HG03064 (cell line): ENCODE results near the gene OGT.
A peak's percentile ranks its signal among the peaks of the same experiment; 100 is the strongest.
"Not testable (repeated sequence)": the region's sequence is repeated elsewhere in the genome, so short reads cannot be mapped to it uniquely, and the experiment has no call there.

ENCODE experiments used
- ATAC-seq: cut with Tn5 transposase; IDR thresholded peaks from one replicate; pipeline ENCODE4 v1.9.1; 2021; ENCODE audit warnings: low read depth; ENCODE audit not compliant: unreplicated experiment

OGT gene

DNA sequence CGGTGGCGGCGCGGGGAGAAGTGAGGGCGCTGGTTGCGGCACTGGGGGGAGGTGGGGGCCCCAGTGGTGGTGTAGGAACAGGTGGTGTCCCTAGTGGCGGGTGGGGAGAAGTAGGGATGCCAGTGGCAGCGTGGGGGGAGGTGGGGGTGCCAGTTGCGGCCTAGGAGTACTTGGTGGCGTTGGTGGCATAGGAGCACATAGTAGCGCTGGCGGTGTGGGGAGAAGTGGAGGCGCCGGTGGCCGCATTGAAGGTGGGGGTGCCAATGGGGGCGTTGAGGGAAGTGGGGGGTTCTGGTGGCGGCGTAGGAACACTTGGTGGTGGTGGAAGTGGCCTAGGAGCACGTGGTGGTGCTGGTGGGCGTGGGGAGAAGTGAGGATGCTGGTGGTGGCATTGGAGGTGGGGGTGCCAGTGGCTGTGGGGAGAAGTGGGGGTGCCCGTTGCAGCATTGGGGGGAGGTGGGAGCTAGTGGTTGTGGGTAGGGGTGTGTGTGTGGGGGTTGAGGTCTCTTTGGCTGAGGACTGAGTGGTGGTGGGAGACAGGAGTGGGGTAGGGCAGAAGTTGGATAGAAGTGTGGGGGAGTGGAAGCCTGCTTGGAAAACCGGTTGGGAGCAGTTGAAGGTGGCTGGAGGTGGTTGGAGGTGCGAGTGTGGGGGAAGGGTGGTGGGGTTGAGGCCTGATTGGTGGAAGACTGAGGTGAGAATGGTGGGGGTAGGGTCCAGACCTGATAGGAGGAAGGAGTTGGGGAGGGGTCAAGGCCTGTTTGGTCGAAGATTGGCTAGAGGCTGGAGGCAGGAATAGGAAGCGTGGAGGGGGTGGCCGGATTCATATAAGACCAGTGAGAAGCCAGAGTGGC, 46.5 kb downstream of the OGT start:
- ATAC-seq = no peak

- no peak for ATAC-seq
Observed at GRCh38 chrX:71579990-71580380, 47.1 kb downstream of the OGT start.

DNA sequence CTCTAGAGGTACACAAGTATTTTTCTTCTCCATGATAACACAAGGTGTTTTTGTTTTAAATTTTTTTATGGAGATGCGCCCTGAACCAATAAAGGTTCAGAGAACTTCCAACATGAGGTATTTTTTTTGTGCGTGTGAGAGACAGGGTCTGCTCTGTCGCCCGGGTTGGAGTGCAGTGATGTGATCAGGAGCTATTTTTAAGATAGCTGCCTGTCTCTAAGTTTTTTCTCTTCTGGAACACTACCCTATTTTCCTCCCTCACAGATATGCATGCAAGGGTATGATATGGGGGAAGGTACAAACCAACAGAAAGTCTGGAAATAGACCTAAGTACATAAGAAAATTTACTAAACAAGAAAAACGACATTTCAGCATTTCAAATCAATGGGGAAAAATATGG, 48.3 kb downstream of the OGT start:
- ATAC-seq = no peak

GRCh38 chrX:71586929-71587328, 54.0 kb downstream of the OGT start:
- ATAC-seq = no peak

DNA sequence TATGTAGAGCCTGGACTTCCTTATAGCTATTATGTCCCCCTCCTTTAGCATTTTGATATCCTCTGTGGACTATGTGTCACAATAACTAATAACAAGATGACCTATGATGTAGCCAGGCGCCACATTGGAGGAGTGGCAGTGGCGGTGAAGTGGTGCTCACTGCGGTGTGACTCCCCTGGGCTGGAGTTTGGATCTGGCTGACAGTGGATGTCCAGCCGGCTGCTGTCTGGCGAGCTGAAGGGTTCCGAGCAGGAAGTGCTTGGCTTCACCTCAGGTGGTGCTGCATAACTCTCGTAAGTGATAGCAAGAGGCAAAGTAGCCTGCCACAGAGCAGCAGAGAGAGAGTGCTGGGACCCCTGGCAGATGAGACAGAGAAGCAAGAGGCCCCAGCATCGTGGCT, 60.3 kb downstream of the OGT start:
- ATAC-seq = not testable (repeated sequence)

DNA sequence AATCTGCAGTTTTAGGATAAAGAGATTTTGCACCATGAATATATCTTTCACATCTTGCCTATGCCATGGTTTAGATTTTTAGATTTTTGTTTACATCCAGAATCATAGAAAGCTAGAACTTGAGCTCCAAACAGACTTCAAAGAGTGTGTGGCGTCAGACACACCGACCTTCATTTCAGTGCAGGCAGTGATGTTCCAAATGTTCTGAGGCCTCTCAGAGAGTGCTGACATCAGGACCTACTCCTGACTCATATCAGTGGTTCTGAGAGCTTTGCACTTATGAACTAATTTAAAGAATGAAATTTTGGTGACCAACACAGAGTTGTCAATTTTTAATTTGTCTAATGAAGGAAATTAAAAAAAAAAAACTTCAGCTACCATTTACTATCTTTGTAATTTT, 67.1 kb downstream of the OGT start:
- no peak for ATAC-seq

DNA sequence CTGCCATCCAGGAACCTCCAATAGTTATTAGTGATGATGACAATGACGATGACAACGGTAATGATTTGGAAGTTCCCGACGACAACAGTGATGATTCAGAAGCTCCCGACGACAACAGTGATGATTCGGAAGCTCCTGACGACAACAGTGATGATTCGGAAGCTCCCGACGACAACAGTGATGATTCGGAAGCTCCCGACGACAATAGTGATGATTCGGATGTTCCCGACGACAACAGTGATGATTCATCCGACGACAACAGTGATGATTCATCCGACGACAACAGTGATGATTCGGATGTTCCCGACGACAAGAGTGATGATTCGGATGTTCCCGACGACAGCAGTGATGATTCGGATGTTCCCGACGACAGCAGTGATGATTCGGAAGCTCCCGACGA, 70.7 kb downstream of the OGT start:
- no peak for ATAC-seq

- ATAC-seq = no peak
Observed at GRCh38 chrX:71604141-71604540, 71.2 kb downstream of the OGT start.

GRCh38 chrX:71604796-71605568, 72.1 kb downstream of the OGT start:
- no peak for ATAC-seq

GRCh38 chrX:71606536-71607216, 73.8 kb downstream of the OGT start:
- ATAC-seq = no peak

GRCh38 chrX:71607488-71607887, 74.6 kb downstream of the OGT start:
- ATAC-seq = no peak

GRCh38 chrX:71609095-71609750, 76.3 kb downstream of the OGT start:
- no peak for ATAC-seq

DNA sequence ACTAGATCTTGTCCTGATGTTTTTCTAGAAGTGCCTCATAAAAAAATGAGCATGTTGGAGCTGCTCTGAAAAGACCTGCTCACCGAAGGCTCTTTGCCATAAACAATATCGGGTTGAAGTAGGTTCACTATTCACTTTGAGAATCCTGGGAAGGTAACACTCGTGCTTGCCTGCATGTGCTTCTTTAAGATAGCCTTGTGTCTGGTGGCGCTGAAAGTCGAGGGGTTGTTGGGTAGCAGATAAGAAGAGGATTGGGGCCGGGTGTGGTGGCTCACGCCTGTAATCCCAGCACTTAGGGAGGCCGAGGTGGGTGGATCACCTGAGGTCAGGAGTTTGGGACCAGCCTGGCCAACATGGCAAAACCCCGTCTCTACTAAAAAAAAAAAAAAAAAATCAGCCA, 78.8 kb downstream of the OGT start:
- not testable (repeated sequence) for ATAC-seq

DNA sequence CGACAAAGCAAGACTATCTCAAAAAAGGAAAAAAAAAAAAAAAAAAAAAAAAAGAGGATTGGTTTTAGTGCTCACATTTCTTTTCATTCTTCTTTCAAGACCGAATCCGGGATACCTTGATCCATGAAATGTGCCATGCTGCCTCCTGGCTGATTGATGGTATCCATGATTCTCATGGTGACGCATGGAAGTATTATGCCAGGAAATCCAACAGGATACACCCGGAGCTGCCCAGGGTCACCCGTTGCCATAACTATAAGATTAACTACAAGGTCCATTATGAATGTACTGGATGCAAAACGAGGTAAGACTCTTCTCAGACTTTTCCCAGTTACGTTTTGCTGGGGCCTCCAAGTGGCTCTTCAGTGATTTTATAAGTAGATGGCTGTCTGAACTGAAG, 79.4 kb downstream of the OGT start:
- no peak for ATAC-seq

DNA sequence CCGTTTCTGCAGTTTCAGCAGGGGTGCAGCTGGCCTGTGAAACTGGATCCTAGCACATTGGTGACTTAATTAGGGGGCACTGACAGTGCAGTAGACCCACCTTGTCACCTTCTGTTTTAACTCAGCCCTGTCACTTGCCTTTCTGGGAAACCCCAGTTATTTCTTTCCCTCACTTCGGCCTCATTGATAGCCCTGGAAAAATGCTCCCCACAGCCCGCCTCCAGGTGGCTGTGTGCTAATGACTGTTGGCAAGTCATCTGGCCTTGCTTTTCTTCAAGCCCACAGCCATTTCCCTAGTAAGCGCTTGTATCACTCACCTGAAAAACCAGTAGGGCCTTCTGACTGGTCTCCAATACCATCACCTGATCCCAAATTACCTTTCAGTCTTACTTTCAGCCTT, 82.2 kb downstream of the OGT start:
- ATAC-seq = no peak

- no peak for ATAC-seq
Observed at GRCh38 chrX:71615954-71616353, 83.0 kb downstream of the OGT start.

DNA sequence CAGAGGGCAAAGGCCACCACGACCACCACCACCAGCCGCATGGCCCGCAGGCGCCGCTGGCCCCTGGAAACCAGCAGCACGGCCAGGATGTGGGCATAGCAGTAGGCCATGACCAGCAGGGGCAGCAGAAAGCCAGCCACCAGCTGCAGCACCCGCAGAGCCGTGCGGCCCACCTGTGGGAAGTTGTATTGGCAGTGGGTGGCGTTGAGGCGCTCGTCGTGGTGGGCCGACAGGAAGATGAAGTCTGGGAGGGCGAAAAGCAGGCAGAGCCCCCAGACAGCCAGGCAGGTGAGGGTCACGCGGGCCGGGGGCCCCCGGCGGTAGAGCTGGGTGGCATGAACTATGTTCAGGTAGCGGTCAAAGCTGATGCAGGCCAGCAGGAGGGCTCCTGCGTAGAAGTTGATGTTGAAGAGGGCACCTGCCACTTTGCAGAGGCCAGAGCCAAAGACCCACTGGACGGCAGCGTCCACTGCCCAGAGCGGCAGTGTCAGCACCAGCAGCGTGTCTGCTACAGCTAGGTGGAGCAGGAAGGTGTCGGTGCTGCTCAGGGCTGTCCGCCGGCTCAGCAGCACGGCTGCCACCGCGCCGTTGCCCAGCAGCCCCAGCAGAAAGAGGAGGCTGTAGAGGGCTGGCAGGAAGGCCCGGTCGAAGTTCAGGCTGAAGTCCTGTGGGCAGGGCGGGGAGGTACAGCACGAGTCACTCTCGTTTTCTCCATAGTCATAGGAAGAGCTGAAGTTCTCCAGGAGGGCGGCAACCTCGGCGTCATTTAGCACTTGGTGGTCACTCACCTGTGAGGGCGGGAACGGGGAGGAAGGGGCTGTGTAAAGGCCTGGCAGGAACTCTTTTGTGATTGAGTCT, 84.0 kb downstream of the OGT start:
- ATAC-seq = no peak

DNA sequence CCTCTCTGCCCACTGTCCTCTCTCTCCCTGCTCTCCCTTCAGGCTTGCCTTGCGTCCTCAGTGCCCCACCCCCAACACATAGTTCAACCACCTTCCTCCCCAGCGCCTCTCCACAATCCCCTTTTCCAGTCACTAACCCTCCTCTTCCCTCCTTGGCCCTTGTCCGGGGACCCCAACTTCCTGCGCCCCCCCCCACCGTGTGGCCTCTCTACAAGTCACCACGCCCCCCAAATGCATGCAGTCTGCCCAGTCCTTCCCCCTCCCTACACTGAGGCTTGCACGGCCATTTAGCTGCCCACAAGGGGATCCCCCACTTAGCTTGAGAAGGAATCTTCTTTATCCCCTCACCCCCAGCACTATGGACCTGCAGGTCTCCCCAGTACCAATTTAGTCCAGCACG, 84.8 kb downstream of the OGT start:
- ATAC-seq = no peak

GRCh38 chrX:71618303-71618721, 85.4 kb downstream of the OGT start, which contains the start of gene CXCR3:
Gene CXCR3 (minus strand): TSS chrX:71618511. CDS start chrX:71618449, 62 bp downstream.
- ATAC-seq = peak; percentile 45

DNA sequence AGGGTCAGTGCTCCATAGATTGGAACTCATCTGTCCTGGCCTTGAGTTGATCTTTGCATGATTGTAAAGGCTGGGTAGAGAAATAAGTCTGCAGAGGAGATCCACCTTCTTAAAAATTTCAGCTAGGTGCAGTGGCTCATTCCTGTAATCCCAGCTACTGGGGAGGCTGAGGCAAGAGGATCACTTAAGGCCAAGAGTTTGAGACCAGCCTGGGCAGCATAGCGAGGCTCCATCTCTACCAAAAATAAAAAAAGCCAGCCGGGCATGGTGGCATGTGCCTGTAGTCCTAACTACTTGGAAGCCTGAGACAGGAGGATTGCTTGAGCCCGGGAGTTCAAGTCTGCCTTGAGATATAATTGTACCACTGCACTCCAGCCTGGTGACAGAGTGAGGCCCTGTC, 85.9 kb downstream of the OGT start:
- no peak for ATAC-seq
